Measurements from ENCODE around the gene PSPC1. TPM values are rescaled to one million over a fixed set of nuclear protein-coding genes. Genes with fewer than 3 reads are reported as not detected.

The PSPC1 gene
- total RNA-seq, 2 donors from 2014 or later, result 48.7 to 90.4 TPM

GRCh38 chr13:19759669-19760068 lies 23.1 kb downstream of the PSPC1 start:
- Histone ChIP-seq H3K9me3 (no peaks in the 10 kb centered on the region), H3K4me3 (no peak overlapping the region), H3K27ac (no peak overlapping the region), H3K27me3 (replicated peaks; ENCODE audit: insufficient read depth) (no peaks in the 10 kb centered on the region), H3K4me1 (replicated peaks) (no peaks in the 10 kb centered on the region), H3K36me3 (no peaks in the 10 kb centered on the region)
- TF ChIP-seq POLR2A (IDR thresholded peaks at IDR 0.05) (no peak), POLR2AphosphoS5 (IDR thresholded peaks at IDR 0.05) (no peak), CTCF (IDR thresholded peaks at IDR 0.05) (no peak)
- 69% methylated on average over 5 of the region's 5 CpGs for WGBS
- no peak for DNase-seq (ENCODE audit: low spot score)
- intact Hi-C loops (cut with DNase I), result no loop called here

GRCh38 chr13:19742643-19743042 lies 40.1 kb downstream of the PSPC1 start:
- TF ChIP-seq POLR2A (IDR thresholded peaks at IDR 0.05) (no peak), POLR2AphosphoS5 (IDR thresholded peaks at IDR 0.05) (no peak), CTCF (IDR thresholded peaks at IDR 0.05) (no peak)
- Histone ChIP-seq H3K4me1 (replicated peaks) (no peaks in the 10 kb centered on the region), H3K27me3 (replicated peaks; ENCODE audit: insufficient read depth) (no peaks in the 10 kb centered on the region), H3K4me3 (no peak overlapping the region), H3K9me3 (no peaks in the 10 kb centered on the region), H3K27ac (no peak overlapping the region), H3K36me3 (no peaks in the 10 kb centered on the region)
- 91% methylated on average over 5 of the region's 5 CpGs for WGBS
- no peak for DNase-seq (ENCODE audit: low spot score)
- intact Hi-C loops (cut with DNase I), result no loop called here

- WGBS, result 82% methylated on average over 4 of the region's 4 CpGs
- no peaks in the 10 kb centered on the region for H3K9me3 ChIP-seq
- intact Hi-C loops (cut with DNase I), result no loop called here
- no peak for TF ChIP-seq POLR2AphosphoS5 (IDR thresholded peaks at IDR 0.05)
- no peak for TF ChIP-seq CTCF (IDR thresholded peaks at IDR 0.05)
- TF ChIP-seq POLR2A (IDR thresholded peaks at IDR 0.05), result no peak
- H3K36me3 ChIP-seq, result no peaks in the 10 kb centered on the region
- no peak overlapping the region for H3K27ac ChIP-seq
- H3K4me3 ChIP-seq, result no peak overlapping the region
- no peak for DNase-seq (ENCODE audit: low spot score)
- H3K4me1 ChIP-seq (replicated peaks), result no peaks in the 10 kb centered on the region
- H3K27me3 ChIP-seq (replicated peaks; ENCODE audit: insufficient read depth), result no peaks in the 10 kb centered on the region
Measured at GRCh38 chr13:19737844-19738557, 44.7 kb downstream of the PSPC1 start.

- no peak for DNase-seq (ENCODE audit: low spot score)
- intact Hi-C loops (cut with DNase I), result no loop called here
- no peak for TF ChIP-seq POLR2A (IDR thresholded peaks at IDR 0.05)
- no peak for TF ChIP-seq CTCF (IDR thresholded peaks at IDR 0.05)
- no peak for TF ChIP-seq POLR2AphosphoS5 (IDR thresholded peaks at IDR 0.05)
- 43% methylated on average over 1 of the region's 1 CpG for WGBS
- H3K27ac ChIP-seq, result no peak overlapping the region
- no peaks in the 10 kb centered on the region for H3K36me3 ChIP-seq
- no peaks in the 10 kb centered on the region for H3K9me3 ChIP-seq
- no peaks in the 10 kb centered on the region for H3K4me1 ChIP-seq (replicated peaks)
- H3K27me3 ChIP-seq (replicated peaks; ENCODE audit: insufficient read depth), result no peaks in the 10 kb centered on the region
- H3K4me3 ChIP-seq, result no peak overlapping the region
Measured at GRCh38 chr13:19726611-19727010, 56.1 kb downstream of the PSPC1 start.

- Histone ChIP-seq H3K27me3 (replicated peaks; ENCODE audit: insufficient read depth) (no peaks in the 10 kb centered on the region), H3K27ac (no peak overlapping the region), H3K4me3 (no peak overlapping the region), H3K4me1 (replicated peaks) (no peaks in the 10 kb centered on the region), H3K36me3 (no peaks in the 10 kb centered on the region), H3K9me3 (no peaks in the 10 kb centered on the region)
- intact Hi-C loops (cut with DNase I), result no loop called here
- WGBS, result 52% methylated on average over 3 of the region's 3 CpGs
- DNase-seq (ENCODE audit: low spot score), result no peak
- TF ChIP-seq POLR2A (IDR thresholded peaks at IDR 0.05), result no peak
- no peak for TF ChIP-seq POLR2AphosphoS5 (IDR thresholded peaks at IDR 0.05)
- no peak for TF ChIP-seq CTCF (IDR thresholded peaks at IDR 0.05)
Measured at GRCh38 chr13:19725320-19725719, 57.4 kb downstream of the PSPC1 start.

All from prostate gland (tissue), 2 donors.